OCI-M1 (cell line): ENCODE results near the gene TOLLIP.

Source experiments
- DNase-seq: peaks from one replicate; lab custom pipeline; 2025; lab: John Stamatoyannopoulos, UW

Gene TOLLIP

DNA sequence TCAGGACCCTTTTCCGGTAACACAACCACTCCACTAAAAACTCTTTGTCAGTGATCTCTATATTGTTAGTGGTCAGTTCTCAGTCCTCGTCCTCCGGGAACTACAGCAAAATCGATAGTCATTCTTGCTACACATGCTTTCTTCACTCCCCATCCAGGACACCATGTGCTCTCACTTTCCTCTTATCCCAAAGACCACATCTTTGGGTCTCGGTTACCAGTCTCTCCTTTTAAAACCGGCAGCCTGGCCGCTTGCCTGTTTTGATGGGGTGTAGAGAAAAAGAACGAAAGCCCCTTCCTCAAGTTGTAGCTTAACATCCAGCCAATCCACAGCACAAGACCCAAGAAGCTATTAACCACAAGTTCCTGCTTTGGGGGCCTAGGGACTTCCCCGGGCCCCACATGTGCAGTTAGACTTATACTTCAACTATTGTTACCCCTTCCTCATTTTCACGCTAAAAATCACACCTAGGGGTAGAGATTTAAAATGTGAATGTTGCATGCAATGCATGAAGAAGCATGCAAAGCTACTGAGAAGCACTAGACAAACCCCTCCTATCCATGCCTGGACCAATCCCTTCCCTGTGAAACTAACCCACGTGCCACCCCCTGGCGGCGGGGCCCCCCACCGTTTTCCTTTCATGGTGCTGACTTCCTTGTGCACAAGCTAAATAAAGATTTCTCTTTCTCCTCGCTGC, 1.5 kb upstream of the TOLLIP start:
- no peak for DNase-seq

DNA sequence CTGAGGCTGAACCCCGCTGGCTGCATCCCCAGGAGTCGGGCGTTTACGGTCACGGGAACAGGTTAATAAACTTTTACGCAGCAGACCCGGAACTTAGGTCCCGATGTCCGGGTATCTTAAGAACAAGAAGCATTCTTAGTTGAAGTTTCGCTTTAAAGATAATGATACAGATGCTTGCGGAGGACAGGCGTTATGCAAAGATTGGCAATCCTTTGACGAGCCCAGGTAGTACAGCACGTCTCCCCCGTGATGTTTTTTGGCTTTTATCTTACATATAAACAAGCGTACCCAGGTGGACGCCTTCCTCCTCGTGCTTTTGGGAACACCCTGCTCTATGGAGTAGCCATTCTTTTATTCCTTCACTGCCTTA, 871 bp upstream of the TOLLIP start:
- DNase-seq, result no peak

DNA sequence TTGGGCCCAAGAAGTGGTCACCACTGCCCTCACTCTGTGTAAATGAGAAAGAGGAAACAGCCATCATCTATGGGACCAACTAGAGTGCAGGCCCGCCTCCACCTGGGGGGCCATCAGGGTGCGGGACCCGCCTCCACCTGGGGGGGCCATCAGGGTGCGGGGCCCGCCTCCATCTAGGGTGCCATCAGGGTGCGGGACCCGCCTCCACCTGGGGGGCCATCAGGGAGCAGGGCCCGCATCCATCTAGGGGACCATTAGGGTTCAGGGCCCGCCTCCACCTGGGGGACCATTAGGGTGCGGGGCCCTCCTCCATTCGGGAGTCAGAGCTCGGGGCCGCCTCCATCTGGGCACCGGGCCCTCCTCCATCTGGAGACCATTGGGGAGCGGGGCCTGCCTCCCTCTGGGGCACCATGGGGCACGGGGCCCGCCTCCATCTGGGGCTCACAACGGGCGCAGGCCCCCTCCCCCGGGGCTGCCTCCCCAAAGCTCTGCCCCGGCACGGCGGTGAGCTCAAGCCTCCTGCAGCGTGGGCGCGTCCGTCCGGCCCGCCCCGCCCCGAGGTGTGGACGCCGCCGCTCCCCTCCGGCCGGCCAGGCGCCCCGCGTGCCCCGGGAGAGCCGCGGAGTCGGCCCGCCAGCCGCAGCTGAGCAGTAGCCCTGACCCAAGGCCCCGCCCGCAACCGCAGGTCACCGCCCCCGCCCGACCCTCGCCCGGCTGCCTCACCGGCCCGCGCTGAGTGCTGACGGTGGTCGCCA, 512 bp downstream of the TOLLIP start:
- DNase-seq, result no peak

DNA sequence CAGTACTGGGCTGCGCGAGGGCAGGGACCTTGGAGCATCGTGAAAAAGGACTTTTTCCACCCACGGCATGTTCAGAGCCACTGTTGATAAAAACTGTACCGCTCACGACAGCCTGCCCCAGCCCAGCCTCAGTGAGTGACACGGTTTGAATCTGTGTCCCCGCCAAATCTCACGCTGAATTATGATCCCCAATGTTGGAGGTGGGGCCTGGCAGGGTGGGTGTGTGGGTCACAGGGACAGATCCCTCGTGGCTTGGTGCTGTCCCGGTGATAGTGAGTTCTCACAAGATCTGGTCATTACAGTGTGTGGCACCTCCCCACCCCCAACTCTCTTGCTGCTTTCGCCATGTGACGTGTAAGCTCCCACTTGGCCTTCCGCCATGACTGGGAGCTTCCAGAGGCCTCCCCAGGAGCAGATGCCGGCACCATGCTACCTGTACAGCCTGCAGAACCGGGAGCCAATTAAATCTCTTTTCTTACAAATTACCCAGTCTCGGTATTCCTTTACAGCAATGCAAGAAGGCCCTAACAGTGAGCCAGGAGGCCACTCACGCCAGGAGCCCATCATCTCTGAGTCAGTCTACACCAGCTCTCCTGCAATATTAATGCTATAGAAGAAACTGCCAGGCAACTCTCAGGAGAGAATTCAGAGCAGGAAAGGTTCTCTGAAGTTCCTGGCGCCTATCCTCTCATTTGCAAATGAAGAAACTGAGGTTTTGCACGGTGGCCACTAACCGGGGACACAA, 1.3 kb downstream of the TOLLIP start:
- DNase-seq, result no peak

DNA sequence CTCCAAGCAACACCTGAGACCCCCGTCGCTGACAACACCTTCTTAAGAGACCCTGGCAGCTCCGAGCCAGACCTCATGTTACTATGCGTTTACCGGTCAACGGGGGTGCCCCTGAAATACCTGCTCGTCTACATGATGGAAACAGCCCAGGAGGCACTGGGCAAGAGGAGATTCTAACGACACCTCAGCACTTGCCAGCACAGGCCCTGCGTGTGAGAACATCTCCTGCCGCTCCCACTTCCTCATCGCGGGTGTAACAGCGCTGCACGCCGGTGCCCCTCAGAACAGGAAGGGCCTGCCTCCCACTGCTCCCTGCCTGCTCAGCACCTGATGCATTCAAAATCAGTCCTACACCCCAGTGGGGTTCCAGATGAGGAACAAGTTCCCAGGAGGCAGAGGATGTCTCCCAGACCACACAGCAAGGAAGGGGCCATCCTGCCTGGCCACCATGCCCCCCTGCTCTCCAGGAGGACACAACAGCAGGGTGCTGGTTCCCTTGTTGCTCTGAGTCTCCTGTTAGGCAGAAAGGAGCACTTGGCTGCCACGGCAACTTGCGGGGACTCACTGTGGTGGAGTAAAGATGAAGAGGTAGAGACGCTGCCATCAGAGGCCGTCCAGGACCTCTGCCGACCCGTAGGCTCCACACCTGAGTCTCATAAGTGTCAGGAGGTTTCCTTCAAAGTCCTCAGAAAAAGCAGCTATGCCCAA, 2.1 kb downstream of the TOLLIP start:
- no peak for DNase-seq

DNA sequence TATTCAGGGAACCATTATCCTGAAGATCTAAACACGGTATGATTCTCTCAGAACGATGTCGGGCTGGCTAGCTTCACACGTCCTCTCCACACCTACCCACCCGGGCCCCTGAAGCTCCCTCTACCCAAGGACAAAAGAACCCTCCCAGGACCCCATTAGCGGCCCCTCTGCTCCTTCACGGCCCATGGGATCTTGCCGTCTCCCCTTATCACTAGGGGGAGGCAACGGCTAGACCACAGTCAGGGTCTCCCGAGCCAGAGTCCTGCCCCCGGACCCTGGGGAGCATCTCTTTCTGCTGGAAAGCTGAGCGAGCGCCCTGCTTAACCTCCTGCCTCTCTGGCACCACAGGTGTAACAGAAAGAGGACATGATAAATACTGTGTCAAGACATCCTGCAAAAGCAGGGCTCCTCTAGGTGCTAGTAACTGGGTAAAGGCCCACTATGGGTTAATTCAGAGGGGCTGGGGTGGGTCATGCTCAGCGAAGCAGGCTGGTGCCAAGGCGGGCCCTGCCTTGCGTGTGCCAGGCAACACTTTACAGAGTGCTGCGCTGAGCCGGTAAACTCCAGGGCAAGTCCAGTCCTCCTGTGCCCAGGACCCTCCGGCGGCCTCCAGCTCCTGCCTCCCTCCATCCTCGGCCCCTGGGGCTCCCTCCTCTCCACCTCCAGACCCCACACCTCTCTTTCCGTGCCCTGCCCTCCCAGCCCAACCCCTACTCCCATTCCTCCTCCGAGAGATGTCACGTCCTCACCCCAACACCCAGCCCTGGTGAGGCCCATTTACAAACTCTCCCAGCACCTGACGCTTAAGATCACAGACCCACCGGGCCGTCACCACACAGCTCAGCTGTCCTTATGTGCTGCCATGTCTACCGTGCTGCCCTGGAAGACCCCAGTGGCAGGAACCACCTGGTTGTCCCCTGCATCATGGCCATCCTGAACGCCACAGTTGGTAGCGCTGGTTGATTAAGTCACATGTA, 3.0 kb downstream of the TOLLIP start:
- no peak for DNase-seq

DNA sequence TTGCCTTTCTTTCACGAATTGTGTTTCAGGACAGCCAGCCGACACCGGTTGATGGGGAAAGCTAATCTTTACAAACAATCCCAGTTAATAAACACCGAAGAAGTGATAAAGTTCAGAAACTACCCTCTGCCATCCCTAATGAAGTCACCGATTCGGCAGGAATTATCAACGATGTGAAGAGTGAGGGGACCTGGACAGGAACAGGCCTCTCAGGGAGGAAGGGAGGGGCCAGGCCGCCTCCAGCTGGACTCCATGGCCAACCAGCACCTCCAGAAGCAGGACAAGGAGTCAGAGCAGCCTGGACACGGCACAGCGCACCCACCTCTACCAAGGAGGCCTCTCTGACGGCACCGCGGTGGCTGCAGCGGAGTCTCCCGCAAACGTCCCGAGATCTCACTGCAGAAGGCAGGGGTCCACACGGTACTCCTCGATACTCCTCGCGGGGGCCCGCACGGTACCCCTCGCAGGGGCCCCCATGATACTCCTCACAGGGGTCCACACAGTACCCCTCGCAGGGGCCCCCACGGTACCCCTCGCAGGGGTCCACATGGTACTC, 3.9 kb downstream of the TOLLIP start:
- DNase-seq, result no peak

DNA sequence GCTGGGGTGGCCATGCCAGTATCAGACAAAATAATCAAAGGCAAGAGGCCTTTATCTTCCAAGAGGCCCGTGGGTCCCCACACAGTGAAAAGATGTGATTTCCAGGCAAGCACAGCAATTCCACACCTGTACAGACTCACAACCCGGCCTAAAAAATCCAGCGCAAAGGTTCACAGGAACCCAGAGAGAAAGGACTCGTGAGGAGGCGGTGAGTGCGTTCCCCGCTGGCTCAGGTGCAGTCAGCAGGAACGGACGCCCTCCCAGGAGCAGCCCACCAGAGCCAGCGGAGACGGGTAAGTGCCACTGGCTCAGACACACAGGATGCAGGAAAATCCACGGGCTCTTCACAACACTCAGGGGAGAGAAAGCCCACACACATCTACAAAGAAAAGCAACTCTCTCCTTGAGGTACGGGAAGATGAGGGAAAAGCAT, 4.4 kb downstream of the TOLLIP start:
- DNase-seq, result no peak

DNA sequence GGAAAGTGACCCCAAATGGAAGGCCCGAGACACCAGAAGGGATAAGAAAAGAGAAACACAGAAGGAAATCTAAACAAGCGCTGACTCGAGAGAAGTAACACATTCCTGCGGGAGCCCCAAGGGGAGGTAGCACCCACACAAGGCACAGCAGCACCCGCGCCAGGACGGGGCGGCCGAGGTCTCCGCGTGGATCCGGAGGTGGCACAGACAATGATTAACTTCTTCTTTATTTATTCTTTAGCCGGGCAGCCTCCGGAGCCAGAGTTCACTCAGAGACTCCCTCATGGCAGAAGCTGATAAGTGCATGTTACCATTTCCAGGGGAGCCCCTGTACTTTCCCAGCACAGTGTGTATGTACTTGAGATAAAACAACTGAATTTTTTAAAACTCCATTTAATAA, 5.1 kb downstream of the TOLLIP start:
- no peak for DNase-seq

DNA sequence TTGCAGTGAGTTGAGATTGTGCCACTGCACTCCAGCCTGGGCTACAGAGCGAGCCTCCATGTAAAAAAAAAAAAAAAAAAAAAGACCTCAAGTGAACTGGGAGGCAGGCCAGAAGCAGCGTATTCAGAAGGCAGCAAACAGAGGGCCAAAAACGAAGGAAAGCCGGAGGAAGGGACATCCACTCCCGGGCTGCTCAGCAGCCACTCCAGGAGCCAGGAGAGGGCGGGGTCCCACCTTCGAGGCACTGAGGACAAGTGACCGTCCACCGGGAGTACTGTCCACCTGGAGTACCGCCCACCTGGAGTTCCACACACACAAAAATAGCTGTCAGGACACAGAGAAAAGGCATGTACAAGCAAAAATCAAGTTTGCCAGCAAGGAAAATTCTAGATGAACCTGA, 5.5 kb downstream of the TOLLIP start:
- DNase-seq, result no peak

DNA sequence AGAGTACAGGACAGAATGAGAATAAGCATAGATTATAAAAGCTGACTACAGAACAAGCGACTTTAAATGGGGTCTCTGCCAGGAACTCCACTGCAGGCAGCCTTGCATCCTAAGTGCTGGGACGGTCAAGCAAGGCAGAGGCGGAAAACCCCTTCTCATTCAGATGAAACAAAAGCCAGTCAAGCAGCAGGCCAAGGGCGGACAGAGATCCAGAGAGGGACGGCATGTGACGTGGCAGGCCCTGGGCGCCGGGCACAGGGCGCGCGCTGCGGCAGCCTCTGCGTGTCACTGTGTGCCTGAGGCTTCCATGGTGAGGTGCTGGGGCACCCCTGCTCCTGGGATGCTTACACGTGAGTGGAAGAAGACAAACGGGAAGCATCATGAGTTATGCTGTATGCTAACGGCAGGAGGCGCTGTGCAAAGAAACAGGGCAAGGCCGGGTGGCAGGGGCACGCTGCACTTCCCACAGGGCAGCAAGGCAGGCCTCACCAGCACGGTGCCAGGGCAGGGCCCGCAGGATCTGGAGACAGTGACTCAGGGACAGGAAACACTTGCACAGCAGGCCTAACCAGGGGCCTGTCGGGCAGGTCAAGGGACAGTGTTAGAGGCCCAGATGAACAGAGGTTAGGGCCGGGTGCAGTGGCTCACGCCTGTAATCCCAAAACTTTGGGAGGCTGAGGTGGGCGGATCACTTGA, 6.2 kb downstream of the TOLLIP start:
- DNase-seq, result no peak

DNA sequence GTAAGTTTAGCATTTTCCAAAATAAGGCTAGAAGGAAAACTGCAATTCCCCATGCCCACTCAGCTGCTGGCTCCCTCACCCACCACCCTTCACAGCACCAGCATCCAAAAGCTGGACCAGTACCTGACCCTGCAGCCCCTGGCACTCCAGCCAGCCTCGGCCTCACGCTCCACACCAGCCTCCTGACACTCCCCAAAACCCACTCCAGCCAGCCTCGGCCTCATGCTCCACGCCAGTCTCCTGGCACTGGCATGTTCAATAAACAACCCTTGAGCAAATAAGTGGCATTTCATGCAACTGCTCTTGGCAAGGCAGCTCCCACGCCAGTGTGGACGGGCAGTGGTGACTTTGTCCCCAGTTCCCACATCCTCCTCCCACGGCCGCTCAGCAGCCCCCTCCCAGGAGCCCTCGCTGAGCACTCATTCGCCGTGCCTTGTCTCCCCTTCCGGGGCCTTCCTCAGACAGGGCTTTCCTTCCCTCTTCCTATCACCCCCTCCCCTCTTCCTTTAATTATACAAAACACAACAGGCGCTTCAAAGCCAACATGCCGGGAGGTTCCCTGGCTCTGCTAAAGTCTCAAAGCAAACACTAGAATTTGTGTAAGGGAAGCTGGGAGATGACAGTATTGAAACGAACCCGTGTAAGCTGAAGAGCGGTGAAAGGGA, 6.8 kb downstream of the TOLLIP start:
- DNase-seq, result no peak

DNA sequence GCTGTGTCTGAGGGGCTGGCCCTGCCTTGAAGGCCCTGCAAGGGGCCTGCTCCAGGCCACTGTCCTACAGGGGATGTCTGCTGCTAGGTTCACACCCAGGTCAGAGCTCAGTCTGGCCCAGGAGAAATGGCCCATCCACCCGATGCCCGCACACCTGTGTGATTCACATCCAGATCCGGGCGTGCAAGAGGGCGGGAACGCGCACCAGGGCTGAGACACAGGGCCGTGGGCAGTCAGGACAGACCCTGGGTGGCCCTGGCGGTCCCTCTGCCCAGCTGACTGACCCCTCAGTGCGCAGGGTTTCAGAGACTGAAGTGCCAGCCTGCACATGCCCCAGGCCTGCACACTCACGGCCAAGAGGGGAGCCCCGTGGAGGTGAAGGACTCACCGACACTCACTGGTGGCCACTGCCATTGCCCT, 7.4 kb downstream of the TOLLIP start:
- no peak for DNase-seq

DNA sequence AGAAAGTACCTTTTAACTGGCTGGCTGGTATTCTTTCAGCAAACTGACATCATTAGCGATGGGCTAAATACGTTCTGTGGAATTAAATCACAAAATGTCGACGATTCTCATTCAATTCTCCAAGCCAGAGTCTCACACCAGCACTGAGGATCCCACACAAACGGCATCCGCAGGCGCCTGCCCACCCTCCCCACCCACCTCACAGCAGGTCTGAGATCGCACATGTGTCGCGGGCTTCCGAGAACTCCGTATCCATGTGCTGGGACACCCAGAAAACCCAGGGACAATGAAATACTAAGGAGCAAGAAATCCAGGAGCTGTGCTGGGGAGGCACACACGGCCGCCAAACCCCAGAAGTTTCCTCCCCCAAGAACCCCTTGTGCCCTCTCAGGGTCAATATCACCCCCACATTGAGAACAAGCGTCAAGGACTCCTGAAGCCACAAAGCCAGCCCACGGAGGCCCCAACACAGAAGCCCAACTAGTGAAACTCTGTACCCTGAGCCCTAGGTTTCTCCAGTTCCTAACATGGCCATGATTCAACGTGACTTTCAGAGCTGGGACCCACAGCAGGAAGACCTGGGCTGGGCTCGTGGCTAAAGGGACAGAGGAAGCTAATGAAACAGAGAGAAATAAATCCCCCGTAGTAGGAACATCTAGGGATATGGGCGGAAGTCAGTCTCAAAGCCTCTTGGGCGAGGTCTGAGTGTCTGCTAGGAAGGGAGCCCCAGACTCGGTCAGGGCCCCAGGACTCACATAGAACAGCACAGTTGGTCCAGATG, 8.0 kb downstream of the TOLLIP start:
- no peak for DNase-seq

DNA sequence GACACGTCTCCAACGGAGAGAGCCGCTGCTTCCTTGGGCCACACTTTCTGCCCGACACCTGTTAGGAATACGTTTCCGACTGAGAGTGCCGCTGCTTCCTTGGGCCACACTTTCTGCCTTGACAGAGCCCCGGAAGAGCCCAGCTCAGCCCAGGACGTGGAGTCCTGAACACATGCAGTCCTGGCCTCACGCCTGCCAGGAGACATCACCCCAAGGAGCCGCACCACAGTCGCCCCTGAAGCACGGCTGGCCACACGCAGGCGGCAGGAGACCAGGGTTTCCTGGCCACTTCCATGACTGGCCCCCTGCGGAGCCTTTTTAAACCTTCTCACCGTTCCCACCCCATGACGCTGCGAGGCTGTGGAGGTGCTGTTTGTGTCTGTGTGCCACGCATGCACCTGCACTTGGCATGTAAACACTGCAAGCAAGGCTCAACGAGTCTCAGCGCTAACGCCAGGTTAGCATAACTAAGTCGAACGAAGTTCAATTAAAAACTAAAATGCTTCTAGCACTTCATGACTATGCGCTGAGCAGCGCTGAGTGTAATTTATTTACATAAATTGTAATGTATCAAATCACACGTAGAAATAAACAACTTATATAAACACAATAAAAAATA, 8.8 kb downstream of the TOLLIP start:
- no peak for DNase-seq

DNA sequence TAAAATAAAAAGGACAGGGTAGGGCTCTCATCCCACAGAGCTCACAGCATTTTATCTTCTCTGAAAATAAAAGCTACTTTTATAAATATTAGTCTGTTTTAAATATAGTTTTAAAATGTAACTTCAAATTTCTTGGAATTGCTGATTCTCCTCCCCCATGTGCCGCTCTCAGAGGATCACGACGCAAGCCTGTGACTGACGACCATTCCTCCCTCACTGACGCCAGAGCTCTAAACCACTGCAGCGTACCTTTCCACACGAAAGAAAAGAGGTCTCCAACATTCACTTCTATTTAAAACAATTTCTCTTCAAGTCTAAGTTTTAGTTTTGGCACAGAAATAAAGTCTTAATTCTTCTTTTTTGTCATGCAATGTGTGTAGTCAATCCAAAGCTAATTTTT, 9.3 kb downstream of the TOLLIP start:
- DNase-seq, result no peak

DNA sequence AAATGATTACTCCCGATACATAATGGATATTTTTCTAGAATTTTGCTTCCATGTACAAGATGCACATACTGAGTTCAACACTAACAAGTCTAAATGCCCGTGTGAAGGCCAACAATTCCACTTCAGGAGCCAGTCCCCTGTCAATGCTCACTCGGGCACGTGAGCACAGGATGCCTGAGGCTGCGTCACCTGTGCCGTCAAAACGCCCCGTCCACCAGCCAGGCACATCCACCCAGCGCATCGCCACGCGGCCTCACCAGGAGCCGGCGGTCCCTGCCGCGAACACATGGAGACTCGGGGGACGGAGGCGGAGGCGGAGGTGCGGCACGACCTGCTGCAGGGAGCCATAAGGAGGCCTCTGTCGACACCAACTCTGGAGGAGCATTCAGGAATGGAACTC, 9.8 kb downstream of the TOLLIP start:
- no peak for DNase-seq

DNA sequence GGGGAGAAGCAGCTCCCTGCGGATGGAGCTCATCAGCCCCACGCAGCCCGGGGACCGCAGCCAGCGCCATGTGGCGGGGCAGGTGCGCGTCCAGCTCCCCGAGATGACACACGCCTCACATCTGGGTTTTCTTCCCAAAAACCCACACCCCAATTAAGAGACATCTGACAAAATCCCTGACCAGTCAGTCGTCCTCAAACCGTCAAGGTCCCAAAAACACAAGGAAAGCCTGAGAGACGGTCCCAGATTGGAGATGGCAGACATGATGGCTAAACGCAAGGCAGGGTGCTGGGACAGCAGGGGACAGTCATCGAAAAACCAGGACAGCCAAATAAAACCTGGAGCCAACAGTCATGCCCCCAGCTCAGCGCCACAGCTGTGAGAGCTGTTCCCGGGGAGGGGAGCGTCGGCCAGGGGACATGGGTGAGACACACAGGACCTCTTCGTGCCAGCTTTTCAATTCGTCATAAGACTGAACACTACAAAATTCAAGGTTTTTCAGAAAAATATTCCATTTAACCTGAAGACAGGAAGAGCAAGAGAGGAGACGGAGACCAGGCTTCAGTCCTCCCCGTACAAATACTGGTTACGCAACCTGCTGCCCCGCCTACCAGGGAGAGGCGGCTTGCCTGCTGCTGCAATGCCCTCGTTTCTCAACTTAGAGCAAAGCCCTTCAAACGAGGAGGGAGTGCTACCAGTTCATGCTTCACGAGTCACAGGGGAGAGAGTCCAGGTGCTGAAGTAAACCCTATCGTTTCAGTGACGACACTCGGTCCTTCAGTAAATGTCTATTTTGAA, 10.5 kb downstream of the TOLLIP start:
- DNase-seq, result peak; percentile 3
